GM18526 (cell line): ENCODE results near the gene FSIP2.

ENCODE experiments used
- POLR2A ChIP-seq: IDR thresholded peaks from 3 replicates; pipeline ENCODE4 v1.6.1; 2011; ENCODE audit not compliant: insufficient read length; ENCODE audit errors: extremely low read depth

Gene FSIP2

DNA sequence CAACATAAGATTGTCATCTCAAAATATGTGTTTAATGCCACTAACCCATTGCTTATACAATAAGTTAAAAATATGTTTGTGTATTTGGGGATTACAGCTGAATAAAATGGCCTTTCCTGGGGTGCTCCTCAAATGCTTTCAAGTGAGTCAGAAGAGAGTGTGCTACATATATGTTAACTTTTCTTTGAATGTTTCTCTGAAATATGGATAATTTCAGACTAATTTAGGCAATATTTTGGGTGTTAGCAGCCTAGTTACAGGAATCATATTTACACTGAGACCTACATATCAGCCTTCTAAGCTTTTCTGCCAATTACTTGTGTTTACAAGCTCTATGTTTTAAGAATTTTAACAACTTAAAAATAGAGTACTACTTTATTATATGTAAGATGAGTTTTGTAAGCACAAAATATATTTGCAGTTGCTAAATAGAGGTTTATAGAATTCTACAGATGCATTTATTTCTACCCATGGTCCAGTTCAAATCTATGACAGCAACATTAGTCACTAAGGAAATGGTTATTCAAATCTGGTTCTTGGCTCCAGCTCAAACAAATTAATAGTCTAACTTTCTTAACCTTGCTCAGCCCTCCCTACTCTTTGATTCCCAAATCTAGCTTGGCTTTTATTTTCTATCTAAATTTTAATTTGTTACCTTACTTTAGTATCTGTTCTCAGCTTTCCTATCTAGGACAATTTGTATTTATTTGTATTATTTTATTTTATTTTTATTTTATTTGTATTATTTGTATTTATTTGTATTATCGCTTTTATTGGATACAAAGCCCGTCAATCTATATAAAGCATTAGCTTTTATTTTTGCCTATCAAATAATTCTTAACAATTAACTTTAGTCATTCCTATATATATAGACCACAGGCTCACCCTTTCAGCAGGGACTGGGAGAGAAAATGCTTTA, 48.9 kb downstream of the FSIP2 start:
- TF ChIP-seq POLR2A: no peak

DNA sequence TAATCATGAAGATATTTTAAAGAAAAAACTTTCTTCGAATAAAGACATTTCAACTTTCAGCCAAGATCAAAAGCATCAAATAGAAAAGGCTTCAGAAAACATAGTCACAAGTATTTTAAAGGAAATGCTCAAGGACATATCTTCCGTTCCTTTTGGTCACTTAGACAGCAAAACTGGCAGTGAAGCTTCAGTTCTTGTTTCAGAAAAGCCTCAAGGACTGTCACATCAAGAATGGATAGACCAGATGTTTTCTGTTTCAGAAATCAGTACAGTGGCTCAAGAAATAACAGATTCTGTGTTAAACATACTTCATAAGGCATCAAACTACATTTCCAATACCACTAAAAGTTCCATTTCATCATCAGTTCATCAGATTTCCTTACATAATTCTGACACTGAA, 51.8 kb downstream of the FSIP2 start:
- no peak for TF ChIP-seq POLR2A

DNA sequence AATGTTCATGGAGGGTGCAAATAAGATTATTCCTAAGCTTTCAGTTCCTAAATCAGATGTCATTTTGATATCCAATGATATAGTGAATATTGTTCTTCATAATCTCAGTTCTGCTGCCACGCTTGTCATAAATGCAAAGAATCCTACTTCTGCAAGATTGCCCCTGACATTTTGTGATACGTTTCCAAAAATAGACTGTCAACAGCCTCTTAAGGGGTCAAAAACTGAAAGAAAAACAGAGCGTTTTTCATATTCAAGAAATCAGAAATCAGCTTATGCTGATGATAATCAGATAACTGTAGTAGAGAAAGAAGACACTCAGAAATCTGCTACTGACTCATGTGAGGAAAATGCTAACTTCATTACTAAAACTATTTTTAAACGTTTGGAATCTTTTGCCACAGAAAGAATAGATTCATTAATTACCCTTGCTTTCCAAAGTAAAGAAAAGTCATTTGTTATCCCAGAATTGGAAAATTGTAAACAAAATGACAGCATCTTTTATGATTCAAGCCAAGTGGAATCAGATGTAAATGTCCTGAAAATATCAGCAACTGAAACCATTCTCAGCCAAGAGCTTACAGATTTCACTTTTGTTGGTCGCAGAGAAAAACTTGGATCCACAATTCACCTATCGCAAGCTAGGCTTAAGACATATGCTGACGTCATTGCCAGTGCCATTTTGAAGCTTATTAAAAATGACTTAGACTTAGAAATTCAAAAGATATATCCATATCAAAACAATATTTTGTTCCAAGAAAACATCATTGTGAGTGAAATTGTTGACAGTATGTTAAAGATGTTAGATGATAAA, 55.1 kb downstream of the FSIP2 start:
- TF ChIP-seq POLR2A: no peak

DNA sequence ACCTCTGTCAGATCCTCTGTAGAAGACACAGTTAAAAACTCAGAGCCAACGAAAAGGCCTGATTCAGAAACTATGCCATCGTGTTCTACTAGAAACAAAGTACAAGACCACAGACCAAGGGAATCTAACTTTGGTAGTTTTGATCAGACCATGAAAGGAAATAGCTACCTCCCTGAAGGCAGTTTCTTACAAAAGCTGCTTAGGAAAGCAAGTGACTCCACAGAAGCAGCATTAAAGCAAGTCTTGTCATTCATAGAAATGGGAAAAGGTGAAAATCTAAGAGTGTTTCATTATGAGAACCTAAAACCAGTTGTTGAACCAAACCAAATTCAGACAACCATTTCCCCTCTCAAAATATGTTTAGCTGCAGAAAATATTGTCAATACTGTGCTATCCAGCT, 58.2 kb downstream of the FSIP2 start:
- no peak for TF ChIP-seq POLR2A

DNA sequence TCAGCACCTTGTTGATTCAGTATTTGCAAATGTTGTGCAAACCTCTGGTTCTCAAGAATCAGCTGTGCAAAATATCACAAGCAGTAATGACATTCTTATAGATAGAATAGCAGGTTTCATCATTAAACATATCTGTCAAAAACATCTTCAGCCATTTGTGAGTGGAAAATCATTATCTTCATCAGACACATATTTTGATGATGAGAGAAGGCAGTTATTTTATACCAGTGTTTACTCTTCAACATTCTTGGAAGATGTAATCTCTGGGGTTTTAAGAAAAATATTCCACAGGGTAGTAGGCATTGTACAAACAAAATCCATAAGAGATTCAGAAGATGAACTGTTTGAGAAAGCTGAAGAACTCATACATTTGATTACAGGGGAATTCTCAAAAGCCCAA, 64.3 kb downstream of the FSIP2 start:
- TF ChIP-seq POLR2A: no peak

DNA sequence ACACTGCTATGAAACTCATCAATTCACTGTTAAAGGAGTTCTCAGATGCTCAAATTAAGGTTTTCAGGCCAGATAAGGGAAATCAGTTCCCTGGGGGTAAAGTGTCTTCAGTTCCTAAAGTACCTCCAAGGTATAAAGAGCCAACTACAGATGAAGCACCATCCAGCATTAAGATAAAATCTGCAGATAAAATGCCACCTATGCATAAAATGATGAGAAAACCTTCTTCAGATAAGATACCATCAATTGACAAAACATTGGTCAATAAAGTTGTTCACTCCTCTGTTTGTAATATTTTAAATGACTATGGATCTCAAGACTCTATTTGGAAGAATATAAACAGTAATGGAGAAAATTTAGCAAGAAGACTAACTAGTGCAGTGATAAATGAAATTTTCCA, 68.2 kb downstream of the FSIP2 start:
- no peak for TF ChIP-seq POLR2A

- no peak for TF ChIP-seq POLR2A
Measured at GRCh38 chr2:185807351-185807750, 68.7 kb downstream of the FSIP2 start.

DNA sequence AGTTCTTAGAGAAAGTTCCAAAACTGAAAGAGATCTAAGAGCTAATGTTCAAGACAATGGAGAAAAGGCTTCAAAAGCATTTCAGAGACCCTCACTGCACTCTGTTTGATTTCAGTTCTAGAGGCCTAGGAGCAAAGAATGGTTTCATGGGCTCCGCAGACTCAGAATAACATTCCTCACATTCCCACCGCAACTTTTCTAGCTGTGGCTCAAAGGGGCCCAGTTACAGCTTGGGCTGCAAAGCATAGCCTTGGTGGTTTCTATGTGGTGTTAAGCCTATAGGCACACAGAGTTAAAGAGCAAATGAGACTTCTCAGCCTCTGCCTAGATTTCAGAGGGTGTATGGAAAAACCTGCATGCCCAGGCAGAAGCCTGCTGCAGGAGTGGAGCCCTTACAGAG, 73.0 kb downstream of the FSIP2 start:
- TF ChIP-seq POLR2A: no peak

DNA sequence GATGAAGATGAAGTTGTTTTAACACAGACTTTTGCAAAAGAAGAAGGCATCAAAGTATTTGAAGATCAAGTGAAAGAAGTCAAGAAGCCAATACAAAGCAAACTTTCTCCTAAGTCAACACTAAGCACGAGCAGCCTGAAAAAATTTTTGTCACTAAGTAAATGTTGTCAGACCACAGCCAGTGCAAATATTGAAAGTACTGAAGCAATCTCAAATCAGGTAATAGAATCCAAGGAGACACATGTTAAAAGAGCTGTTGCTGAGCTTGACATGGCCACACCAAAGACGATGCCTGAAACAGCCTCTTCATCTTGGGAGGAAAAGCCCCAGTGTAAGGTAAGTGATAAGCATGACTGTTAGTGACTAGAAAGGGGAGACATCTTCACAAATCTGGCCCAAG, 75.1 kb downstream of the FSIP2 start:
- TF ChIP-seq POLR2A: no peak

GRCh38 chr2:185817991-185818390, 79.4 kb downstream of the FSIP2 start:
- no peak for TF ChIP-seq POLR2A

GRCh38 chr2:185821467-185821866, 82.9 kb downstream of the FSIP2 start:
- no peak for TF ChIP-seq POLR2A

DNA sequence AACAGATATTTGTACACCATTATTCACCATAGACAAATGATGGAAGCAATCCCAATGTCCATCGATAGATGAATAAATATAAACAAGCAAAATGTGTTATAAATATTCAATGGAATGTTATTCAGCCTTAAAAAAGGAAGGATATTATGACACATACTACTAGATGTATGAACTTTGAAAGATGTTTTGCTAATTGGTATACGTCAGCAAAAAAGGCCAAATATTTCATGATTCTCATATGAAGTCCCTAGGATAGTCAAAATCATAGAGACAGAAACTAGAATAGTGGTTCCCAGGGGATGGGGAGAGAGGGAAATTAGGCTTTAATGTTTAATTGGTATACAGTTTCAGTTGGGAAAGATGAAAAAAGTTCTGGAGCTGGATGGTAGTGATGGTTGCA, 85.2 kb downstream of the FSIP2 start:
- TF ChIP-seq POLR2A: no peak

DNA sequence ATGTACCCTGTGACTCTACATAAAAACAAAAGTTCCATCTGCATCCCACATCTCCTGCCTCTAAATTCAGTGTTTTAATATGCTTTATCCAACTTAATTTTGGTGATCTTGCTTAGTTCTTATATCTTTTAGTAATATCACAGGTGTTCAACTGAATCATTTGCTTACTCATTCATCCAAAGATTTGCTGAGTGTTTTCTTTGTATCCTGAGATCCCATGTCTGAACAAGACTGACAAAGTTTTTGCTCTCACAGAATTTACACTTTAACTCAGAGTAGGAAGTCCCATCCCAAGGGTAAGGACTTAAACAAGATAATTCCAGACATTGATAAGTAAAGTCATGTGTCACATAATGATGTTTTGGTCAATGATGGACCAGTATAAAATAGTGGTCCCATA, 87.0 kb downstream of the FSIP2 start:
- TF ChIP-seq POLR2A: no peak

DNA sequence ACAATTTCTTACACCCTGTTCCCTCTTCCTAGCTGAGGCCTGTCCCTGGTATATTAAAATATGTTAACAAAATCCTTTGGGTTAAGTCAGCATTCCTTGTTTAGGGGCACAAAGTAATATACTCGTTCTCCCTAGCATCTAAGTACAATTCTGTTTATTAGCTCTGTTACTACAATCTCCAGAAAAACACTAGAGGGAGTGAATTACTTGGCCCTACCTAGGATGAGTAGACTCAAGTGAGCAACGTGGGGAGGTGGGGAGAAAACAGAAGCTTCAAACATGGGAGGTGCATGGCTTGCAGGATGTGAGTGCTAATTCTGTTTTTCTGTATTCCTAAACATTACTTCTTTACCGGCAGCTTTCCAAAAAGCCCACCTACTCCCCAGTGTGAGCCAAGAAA, 89.7 kb downstream of the FSIP2 start:
- no peak for TF ChIP-seq POLR2A

DNA sequence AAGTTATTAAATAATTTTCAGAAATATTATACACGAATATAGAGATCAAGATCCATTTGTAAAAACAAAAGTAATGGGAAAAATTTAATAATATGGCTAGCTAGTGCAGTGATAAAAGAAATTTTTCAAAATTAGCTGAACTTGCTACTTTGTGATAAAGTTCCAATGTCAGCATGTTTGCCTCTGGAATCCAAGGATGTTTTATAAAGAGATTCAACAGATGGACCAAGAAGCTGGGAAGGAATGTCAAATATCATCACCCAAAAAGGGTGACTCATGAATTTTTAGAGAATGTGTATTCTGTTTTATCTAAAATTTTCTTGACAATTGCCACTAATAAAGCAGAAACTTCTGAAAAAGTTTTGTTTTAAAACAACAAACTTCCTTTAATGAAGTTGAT, 95.3 kb downstream of the FSIP2 start:
- no peak for TF ChIP-seq POLR2A

- TF ChIP-seq POLR2A: no peak
Measured at GRCh38 chr2:185835974-185836373, 97.4 kb downstream of the FSIP2 start.
